HTR-8/SVneo (cell line): ENCODE results near the gene STUM.

ENCODE experiments used
- DNase-seq: peaks from one replicate; pipeline ENCODE4 v3.0.0; 2011; ENCODE audit warnings: low spot score, mixed read lengths; ENCODE audit not compliant: insufficient read length
- FAIRE-seq: peaks from 2 replicates; lab custom pipeline; 2011; peaks lifted over from hg19 to GRCh38; lab: Jason Lieb, UNC

The STUM gene

GRCh38 chr1:226557424-226557823 lies 8.9 kb downstream of the STUM start:
- DNase-seq (no peak), FAIRE-seq (no peak)

DNA sequence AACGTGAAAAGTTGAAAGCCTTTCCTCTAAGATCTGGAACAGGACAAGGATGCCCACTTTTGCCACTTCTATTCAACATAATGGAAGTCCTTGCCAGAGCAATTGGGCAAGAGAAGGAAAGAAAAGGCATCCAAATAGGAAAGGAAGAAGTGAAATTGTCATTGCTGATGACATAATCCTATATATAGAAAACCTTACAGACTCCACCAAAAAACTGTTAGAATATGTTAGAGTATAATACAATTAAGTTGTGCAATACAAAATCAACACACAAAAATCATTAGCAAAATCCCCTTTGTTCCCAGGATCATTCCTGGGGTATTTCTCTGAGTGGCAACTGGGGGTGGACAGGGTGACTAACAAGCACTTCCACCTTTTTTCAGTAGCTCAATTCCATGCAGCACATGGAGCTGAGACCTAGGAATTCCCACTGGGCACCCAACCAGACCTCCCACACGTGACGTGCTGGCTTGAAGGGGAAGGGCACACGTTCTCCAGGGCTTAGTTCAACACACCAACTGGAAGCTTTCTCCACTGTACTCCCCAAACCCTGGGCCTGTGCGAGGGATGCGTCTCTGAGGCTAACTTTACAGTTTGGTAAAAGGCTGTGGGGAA lies 9.6 kb downstream of the STUM start:
- FAIRE-seq (no peak), DNase-seq (no peak)

DNA sequence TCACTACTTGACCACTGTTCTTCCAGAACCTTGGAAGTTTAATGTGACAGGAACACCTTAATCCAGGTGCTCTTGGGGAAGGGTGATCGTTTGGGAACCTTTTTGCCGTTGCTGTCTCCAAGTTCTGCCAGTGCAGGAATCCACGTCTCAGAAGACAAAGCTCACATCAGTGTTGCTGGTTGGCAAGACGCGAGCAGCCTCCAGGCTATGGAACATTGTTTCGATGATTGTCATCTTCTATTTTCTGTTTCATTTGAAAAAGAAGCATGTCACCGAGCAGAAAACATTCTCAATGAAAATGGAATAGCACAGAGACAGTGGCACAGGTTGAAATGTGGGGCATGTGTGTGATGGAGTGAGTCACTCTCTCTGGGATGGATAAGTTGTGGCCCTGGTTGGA lies 11.7 kb downstream of the STUM start:
- FAIRE-seq (no peak), DNase-seq (no peak)

GRCh38 chr1:226562989-226563388 lies 14.4 kb downstream of the STUM start:
- DNase-seq, result no peak
- FAIRE-seq, result no peak

GRCh38 chr1:226563666-226564065 lies 15.1 kb downstream of the STUM start:
- FAIRE-seq (no peak), DNase-seq (no peak)

DNA sequence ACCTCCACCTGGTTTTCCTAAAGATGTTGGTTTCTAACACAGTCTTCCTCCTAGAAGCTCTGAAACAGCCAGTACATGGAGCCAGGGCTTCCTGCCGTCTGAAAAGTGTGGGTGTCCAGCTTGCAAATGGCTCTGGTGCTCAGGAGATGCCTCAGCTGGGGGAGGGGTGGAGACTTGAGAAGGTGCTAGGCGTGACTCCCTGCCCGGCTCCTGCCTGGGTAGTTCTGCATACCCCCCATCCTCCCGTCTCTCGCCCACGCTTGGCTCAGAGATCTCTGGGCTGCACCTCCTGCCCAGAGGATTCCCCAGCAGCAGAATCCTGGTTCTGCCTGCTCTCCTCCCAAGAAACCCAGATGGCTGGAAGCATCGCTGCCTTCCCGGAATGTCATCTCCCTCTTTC lies 16.9 kb downstream of the STUM start:
- no peak for FAIRE-seq
- no peak for DNase-seq

GRCh38 chr1:226566234-226566633 lies 17.7 kb downstream of the STUM start:
- DNase-seq (no peak), FAIRE-seq (no peak)

DNA sequence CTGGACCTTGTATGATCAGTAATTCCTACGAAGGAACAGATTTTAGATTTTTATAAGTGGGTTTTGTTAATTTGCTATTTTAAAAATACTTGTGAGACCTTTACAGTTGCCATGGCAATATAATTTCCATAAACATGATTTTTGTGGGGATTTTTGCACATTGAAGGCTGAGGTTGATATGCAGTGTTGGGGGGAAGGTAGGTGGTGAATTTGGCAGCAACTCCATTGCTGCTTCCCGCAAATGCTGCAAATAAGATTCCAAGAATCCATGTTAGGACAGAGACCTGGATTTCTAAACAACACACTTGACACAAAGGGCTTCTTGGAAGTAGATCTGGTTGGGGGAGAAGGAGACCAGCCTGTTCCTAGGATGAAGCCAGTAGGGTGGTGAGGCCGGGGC lies 18.2 kb downstream of the STUM start:
- no peak for FAIRE-seq
- no peak for DNase-seq

DNA sequence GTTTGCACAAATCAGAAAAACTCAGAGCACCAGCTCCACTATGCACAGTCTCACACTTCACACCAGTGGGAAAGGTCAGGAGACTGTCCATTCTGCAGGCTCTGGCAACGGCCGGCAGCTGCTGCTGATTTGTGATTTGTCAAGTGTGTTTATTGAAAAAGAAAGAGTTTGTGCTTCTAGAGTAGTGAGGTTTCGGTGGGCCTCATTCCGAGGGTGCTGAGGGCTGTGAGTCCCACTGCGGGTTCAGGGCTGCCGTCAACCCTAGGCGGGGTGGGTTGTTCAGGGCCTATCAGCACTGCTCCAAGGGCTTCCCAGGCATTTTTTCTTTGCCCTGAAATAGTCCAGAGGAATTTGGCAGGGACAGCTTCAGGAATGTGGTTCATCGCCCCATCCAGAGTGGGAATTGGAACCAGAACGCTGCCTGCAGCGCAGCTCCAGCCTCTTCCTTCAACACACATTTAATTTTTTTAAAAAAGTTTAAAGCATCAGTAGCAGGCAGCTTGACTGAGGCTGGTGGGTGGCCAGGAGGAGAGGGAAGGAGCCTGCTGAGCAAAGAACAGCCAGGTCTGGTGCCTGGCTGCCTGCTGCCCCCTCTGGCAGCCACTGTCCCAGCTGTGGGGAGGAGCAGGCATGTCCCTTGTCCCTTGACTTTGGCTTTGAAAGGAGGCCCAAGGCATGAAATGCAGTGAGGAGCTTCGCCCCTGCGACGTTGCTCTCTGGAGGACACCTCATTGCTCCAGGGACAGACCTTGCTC lies 19.7 kb downstream of the STUM start:
- FAIRE-seq (no peak), DNase-seq (no peak)

DNA sequence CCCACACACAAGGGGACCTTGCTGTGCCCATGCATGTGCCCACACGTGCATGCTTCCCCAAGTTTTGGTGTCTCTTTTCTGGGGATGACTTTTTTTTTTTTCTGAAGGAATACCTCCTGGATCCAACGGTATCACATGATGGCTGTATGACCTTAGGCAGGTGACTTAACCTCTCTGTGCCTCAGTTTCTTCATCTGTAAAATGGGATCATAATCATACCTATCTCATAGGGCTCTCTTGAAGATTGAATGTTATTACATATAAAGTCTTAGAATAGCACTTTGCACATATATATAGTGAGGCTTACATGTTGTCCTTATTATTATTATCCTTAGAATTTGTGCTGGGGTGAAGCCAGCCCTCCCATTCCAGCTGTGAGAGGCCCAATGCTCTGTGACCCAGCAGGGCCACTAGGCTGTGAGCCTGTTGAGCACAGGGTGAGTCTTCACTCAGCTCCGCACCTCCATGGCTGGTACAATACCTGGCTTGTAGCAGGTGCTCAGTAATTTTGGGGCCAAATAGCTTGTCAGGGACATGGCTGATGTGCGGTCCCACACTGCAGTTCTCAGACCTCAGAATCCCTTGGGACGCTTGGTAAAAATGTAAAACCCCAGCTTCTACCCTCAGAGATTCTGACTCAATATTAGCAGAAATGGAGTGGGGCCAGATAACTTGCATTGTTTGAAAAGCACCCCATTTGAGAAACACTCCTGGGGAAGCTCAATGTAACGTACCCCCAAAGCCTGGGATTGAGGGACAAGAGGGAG lies 20.6 kb downstream of the STUM start:
- FAIRE-seq (no peak), DNase-seq (no peak)

- no peak for FAIRE-seq
- DNase-seq, result no peak
These were observed 21.4 kb downstream of the STUM start for GRCh38 chr1:226569879-226570547.

GRCh38 chr1:226571893-226572292 lies 23.3 kb downstream of the STUM start:
- FAIRE-seq (no peak), DNase-seq (no peak)

- FAIRE-seq (no peak), DNase-seq (no peak)
These were observed 23.8 kb downstream of the STUM start for GRCh38 chr1:226572325-226572726.

DNA sequence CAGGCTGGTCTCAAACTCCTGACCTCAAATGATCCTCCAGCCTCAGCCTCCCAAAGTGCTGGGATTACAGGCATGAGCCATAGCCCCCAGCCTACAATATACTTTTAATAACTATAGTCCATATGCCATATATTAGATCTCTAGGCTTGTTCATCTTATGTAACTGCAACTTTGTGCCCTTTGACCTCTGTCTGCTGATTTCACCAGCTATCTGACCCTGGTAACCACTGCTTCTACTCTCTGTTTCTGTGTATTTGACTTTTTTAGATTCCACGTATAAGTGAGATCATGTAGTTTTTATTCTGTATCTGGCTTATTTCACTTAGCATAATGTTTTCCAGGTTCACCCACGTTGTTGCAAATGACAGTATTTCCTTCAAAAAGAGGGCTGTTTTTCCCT lies 25.5 kb downstream of the STUM start:
- no peak for DNase-seq
- no peak for FAIRE-seq

GRCh38 chr1:226574591-226575435 lies 26.2 kb downstream of the STUM start:
- DNase-seq, result no peak
- FAIRE-seq, result no peak

DNA sequence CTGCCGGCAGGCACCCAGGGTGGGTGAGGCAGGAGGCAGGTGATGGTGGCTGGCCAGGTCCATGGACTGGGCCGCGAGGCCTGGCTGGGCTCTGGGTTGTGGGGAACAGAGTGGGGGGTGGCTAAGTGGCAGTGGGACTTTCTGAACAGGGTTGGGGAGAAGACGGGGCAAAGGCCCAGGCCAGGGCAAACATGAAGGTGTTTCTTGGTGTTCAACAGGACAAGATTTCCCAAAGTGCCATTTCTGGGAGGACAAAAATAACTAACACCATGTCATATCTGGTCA lies 26.8 kb downstream of the STUM start:
- FAIRE-seq, result no peak
- no peak for DNase-seq

- FAIRE-seq (no peak), DNase-seq (no peak)
These were observed 27.3 kb downstream of the STUM start for GRCh38 chr1:226575739-226576378.

DNA sequence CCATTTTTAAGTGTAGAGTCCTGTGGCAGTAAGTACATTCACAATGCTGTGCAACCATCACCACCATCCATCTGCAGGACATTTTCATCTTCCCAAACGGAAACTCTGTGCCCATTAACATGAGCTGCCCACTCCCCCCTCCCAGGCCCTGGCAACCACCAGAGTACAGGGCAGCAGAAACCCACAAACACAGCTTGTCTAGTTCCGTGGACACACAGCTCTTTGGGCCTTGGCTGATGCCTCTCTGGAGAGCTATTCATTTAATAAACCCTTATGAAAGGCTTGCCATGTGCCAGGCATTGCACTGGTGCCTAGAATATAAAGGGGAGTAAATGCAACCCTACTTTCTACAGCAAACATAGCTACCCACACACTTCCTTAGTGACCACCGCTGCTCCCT lies 28.0 kb downstream of the STUM start:
- DNase-seq (no peak), FAIRE-seq (no peak)

- no peak for FAIRE-seq
- no peak for DNase-seq
These were observed 29.0 kb downstream of the STUM start for GRCh38 chr1:226577401-226578180.
